ENCODE data around the gene TOB2.
"Not testable (repeated sequence)": the region's sequence is repeated elsewhere in the genome, so short reads cannot be mapped to it uniquely, and the experiment has no call there.

TOB2 gene

GRCh38 chr22:41429951-41430332, 16.7 kb downstream of the TOB2 start:
- in situ Hi-C loops (cut with MboI; ENCODE audit: low sequenced_read_pairs): no loop called here

- in situ Hi-C loops (cut with MboI; ENCODE audit: low sequenced_read_pairs): no loop called here
Observed at GRCh38 chr22:41429232-41429950, 17.2 kb downstream of the TOB2 start.

- in situ Hi-C loops (cut with MboI; ENCODE audit: low sequenced_read_pairs): no loop called here
Observed at GRCh38 chr22:41425660-41426365, 20.8 kb downstream of the TOB2 start.

- in situ Hi-C loops (cut with MboI; ENCODE audit: low sequenced_read_pairs): no loop called here
Observed at GRCh38 chr22:41418717-41419116, 27.9 kb downstream of the TOB2 start.

- in situ Hi-C loops (cut with MboI; ENCODE audit: low sequenced_read_pairs): no loop called here
Observed at GRCh38 chr22:41417622-41418390, 28.8 kb downstream of the TOB2 start.

GRCh38 chr22:41415554-41415953, 31.0 kb downstream of the TOB2 start:
- in situ Hi-C loops (cut with MboI; ENCODE audit: low sequenced_read_pairs): no loop called here

- in situ Hi-C loops (cut with MboI; ENCODE audit: low sequenced_read_pairs): no loop called here
Observed at GRCh38 chr22:41411021-41411851, 35.4 kb downstream of the TOB2 start.

- in situ Hi-C loops (cut with MboI; ENCODE audit: low sequenced_read_pairs): no loop called here
Observed at GRCh38 chr22:41410311-41410751, 36.3 kb downstream of the TOB2 start.

GRCh38 chr22:41408665-41409064, 37.9 kb downstream of the TOB2 start:
- in situ Hi-C loops (cut with MboI; ENCODE audit: low sequenced_read_pairs): no loop called here

GRCh38 chr22:41407433-41407832, 39.2 kb downstream of the TOB2 start:
- in situ Hi-C loops (cut with MboI; ENCODE audit: low sequenced_read_pairs): no loop called here

- in situ Hi-C loops (cut with MboI; ENCODE audit: low sequenced_read_pairs): no loop called here
Observed at GRCh38 chr22:41406410-41406809, 40.2 kb downstream of the TOB2 start.

GRCh38 chr22:41405588-41405987, 41.0 kb downstream of the TOB2 start:
- in situ Hi-C loops (cut with MboI; ENCODE audit: low sequenced_read_pairs): no loop called here

- in situ Hi-C loops (cut with MboI; ENCODE audit: low sequenced_read_pairs): no loop called here
Observed at GRCh38 chr22:41403532-41404318, 42.9 kb downstream of the TOB2 start.

GRCh38 chr22:41402851-41403250, 43.8 kb downstream of the TOB2 start:
- in situ Hi-C loops (cut with MboI; ENCODE audit: low sequenced_read_pairs): not testable (repeated sequence)

GRCh38 chr22:41401781-41402648, 44.6 kb downstream of the TOB2 start:
- in situ Hi-C loops (cut with MboI; ENCODE audit: low sequenced_read_pairs): no loop called here

GRCh38 chr22:41398921-41399320, 47.7 kb downstream of the TOB2 start:
- in situ Hi-C loops (cut with MboI; ENCODE audit: low sequenced_read_pairs): no loop called here

- in situ Hi-C loops (cut with MboI; ENCODE audit: low sequenced_read_pairs): no loop called here
Observed at GRCh38 chr22:41397143-41397811, 49.3 kb downstream of the TOB2 start.

GRCh38 chr22:41395531-41396240, 50.9 kb downstream of the TOB2 start:
- in situ Hi-C loops (cut with MboI; ENCODE audit: low sequenced_read_pairs): no loop called here

Data from hTERT RPE-1 (cell line).